Effector memory CD4-positive, alpha-beta T cell (primary cell): ENCODE data around the gene MVB12B.
"Not testable (repeated sequence)": the region's sequence is repeated elsewhere in the genome, so short reads cannot be mapped to it uniquely, and the experiment has no call there.

ENCODE experiments used
- DNase-seq, 3 donors: peaks; one replicate each; pipeline ENCODE4 v3.0.0-alpha.2; 2020
- H3K27ac ChIP-seq: 2 replicates; pipeline ENCODE4 v1.7.0; 2013; ENCODE audit warnings: mild to moderate bottlenecking, low read length, moderate library complexity; ENCODE audit not compliant: insufficient read depth, poor library complexity, severe bottlenecking
- H3K27me3 ChIP-seq: replicated peaks from 2 replicates; pipeline ENCODE4 v1.7.0; 2013; ENCODE audit warnings: mild to moderate bottlenecking, low read length; ENCODE audit not compliant: insufficient read depth, control insufficient read depth, poor library complexity, severe bottlenecking
- H3K36me3 ChIP-seq: 2 replicates; pipeline ENCODE4 v1.7.0; 2013; ENCODE audit warnings: mild to moderate bottlenecking, low read length, moderate library complexity; ENCODE audit not compliant: control insufficient read depth, insufficient read depth
- H3K4me1 ChIP-seq: 2 replicates; pipeline ENCODE4 v1.7.0; 2013; ENCODE audit warnings: low read length, mild to moderate bottlenecking; ENCODE audit not compliant: control insufficient read depth, insufficient read depth, poor library complexity, severe bottlenecking
- H3K4me3 ChIP-seq: 2 replicates; pipeline ENCODE4 v1.7.0; 2013; ENCODE audit warnings: low read length, low read depth, mild to moderate bottlenecking; ENCODE audit not compliant: insufficient read depth, poor library complexity, severe bottlenecking
- H3K9me3 ChIP-seq: 2 replicates; pipeline ENCODE4 v1.7.0; 2013; ENCODE audit warnings: mild to moderate bottlenecking, low read length, moderate library complexity; ENCODE audit not compliant: control insufficient read depth
- total RNA-seq, 3 donors: gene quantifications; one replicate each; lab custom pipeline; 2026; lab: John Stamatoyannopoulos, UW

The MVB12B gene
- total RNA-seq: 13.3 to 25.2 (median 17.6) reads per million in 3 donors

- Histone ChIP-seq H3K9me3 (no peaks in the 10 kb centered on the region), H3K4me3 (peak within 1 kb of the TSS; percentile 49), H3K27ac (peak within 1 kb of the TSS; percentile 28), H3K36me3 (no peaks in the 10 kb centered on the region), H3K4me1 (peaks cover 13% of the 10 kb centered on the region), H3K27me3 (no peaks in the 10 kb centered on the region)
- peak; percentile 36 to 42 (median 37) for DNase-seq
These were observed at the start of gene MVB12B for GRCh38 chr9:126326228-126327005. Gene MVB12B (plus strand): TSS chr9:126326829. CDS start chr9:126326930, 101 bp downstream.

- no peaks in the 10 kb centered on the region for H3K4me1 ChIP-seq
These were observed 42.7 kb upstream of the MVB12B start for GRCh38 chr9:126283799-126284465.

GRCh38 chr9:126285652-126286051 is 41.0 kb upstream of the MVB12B start:
- not testable (repeated sequence) for H3K9me3 ChIP-seq, H3K36me3 ChIP-seq, DNase-seq, H3K27ac ChIP-seq, H3K27me3 ChIP-seq, H3K4me1 ChIP-seq, H3K4me3 ChIP-seq

More at GRCh38 chr9:126283799-126284465, 42.7 kb upstream of the MVB12B start:
- H3K4me3 ChIP-seq: no peak overlapping the region
- H3K9me3 ChIP-seq: no peaks in the 10 kb centered on the region
- no peak for DNase-seq
- H3K36me3 ChIP-seq: no peaks in the 10 kb centered on the region
- no peak overlapping the region for H3K27ac ChIP-seq
- H3K27me3 ChIP-seq: no peaks in the 10 kb centered on the region

GRCh38 chr9:126287166-126287866 is 39.3 kb upstream of the MVB12B start:
- no peak overlapping the region for H3K27ac ChIP-seq
- no peaks in the 10 kb centered on the region for H3K4me1 ChIP-seq
- no peak overlapping the region for H3K4me3 ChIP-seq
- DNase-seq: no peak
- no peaks in the 10 kb centered on the region for H3K36me3 ChIP-seq
- H3K27me3 ChIP-seq: no peaks in the 10 kb centered on the region
- no peaks in the 10 kb centered on the region for H3K9me3 ChIP-seq

GRCh38 chr9:126290871-126291270 is 35.8 kb upstream of the MVB12B start:
- H3K4me3 ChIP-seq: no peak overlapping the region
- H3K27me3 ChIP-seq: no peaks in the 10 kb centered on the region
- no peak overlapping the region for H3K27ac ChIP-seq
- no peak for DNase-seq
- no peaks in the 10 kb centered on the region for H3K4me1 ChIP-seq
- no peaks in the 10 kb centered on the region for H3K36me3 ChIP-seq
- no peaks in the 10 kb centered on the region for H3K9me3 ChIP-seq

- Histone ChIP-seq H3K9me3 (no peaks in the 10 kb centered on the region), H3K27ac (no peak overlapping the region), H3K36me3 (no peaks in the 10 kb centered on the region), H3K4me1 (no peaks in the 10 kb centered on the region), H3K4me3 (no peak overlapping the region), H3K27me3 (peaks cover 3% of the 10 kb centered on the region)
- no peak for DNase-seq
These were observed 34.7 kb upstream of the MVB12B start for GRCh38 chr9:126291925-126292324.

GRCh38 chr9:126292736-126293521 is 33.7 kb upstream of the MVB12B start:
- no peaks in the 10 kb centered on the region for H3K36me3 ChIP-seq
- H3K27ac ChIP-seq: no peak overlapping the region

GRCh38 chr9:126293522-126293889 is 33.1 kb upstream of the MVB12B start:
- Histone ChIP-seq H3K4me3 (no peak overlapping the region), H3K27ac (no peak overlapping the region), H3K27me3 (peaks cover 3% of the 10 kb centered on the region), H3K4me1 (no peaks in the 10 kb centered on the region), H3K36me3 (no peaks in the 10 kb centered on the region), H3K9me3 (no peaks in the 10 kb centered on the region)
- no peak for DNase-seq

More at GRCh38 chr9:126292736-126293521, 33.7 kb upstream of the MVB12B start:
- no peak for DNase-seq
- Histone ChIP-seq H3K4me3 (no peak overlapping the region), H3K27me3 (peaks cover 3% of the 10 kb centered on the region), H3K4me1 (no peaks in the 10 kb centered on the region), H3K9me3 (no peaks in the 10 kb centered on the region)

- H3K36me3 ChIP-seq: no peaks in the 10 kb centered on the region
- H3K27ac ChIP-seq: no peak overlapping the region
- H3K27me3 ChIP-seq: peaks cover 3% of the 10 kb centered on the region
- no peaks in the 10 kb centered on the region for H3K9me3 ChIP-seq
- H3K4me3 ChIP-seq: no peak overlapping the region
- H3K4me1 ChIP-seq: no peaks in the 10 kb centered on the region
- DNase-seq: no peak
These were observed 32.1 kb upstream of the MVB12B start for GRCh38 chr9:126294331-126295081.
